ENCODE data around the gene TSPAN14.

The TSPAN14 gene

GRCh38 chr10:80468002-80468401, 13.9 kb downstream of the TSPAN14 start:
- Histone ChIP-seq H3K36me3 (peaks cover 46% of the 10 kb centered on the region), H3K9me3 (no peaks in the 10 kb centered on the region), H3K4me1 (peaks cover 98% of the 10 kb centered on the region), H3K4me2 (peak overlapping the region; percentile 96), H3K9ac (peak overlapping the region; percentile 87), H3K4me3 (peak overlapping the region; percentile 59), H3K27me3 (no peaks in the 10 kb centered on the region), H3K27ac (peak overlapping the region; percentile 96), H4K20me1 (peaks cover 40% of the 10 kb centered on the region)
- TF ChIP-seq Cebpa-rat (IDR thresholded peaks at IDR 0.05), result no peak

- peaks cover 99% of the 10 kb centered on the region for H3K4me1 ChIP-seq
- H3K27me3 ChIP-seq, result no peaks in the 10 kb centered on the region
Observed at GRCh38 chr10:80468806-80469421, 14.8 kb downstream of the TSPAN14 start.

DNA sequence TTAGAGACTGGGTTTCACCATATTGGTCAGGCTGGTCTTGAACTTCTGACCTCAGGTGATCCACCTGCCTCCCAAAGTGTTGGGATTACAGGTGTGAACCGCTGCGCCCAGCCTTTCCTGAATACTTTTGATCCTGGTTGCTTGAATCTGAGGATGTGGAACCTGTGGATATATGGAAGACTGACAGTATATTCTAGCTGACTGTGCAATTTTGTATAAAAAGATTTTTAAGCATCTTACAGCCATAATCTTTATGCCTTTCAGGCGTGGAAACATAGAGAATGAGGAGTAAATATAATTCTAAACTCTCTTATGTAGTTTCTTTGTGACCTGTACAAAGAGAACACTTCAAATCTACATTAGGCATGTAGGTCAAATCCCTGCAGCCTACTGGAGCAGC, 16.2 kb downstream of the TSPAN14 start:
- peaks cover 2% of the 10 kb centered on the region for H3K9me3 ChIP-seq
- peak overlapping the region; percentile 96 for H3K4me2 ChIP-seq
- peaks cover 69% of the 10 kb centered on the region for H3K36me3 ChIP-seq
- peaks cover 98% of the 10 kb centered on the region for H3K4me1 ChIP-seq
- TF ChIP-seq Cebpa-rat (IDR thresholded peaks at IDR 0.05), result no peak
- H4K20me1 ChIP-seq, result peaks cover 61% of the 10 kb centered on the region
- 0 out of 2 replicates have a peak overlapping the region, but pooled peaks have one; percentile 57 for H3K9ac ChIP-seq
- peak overlapping the region; percentile 96; the same call in 1 of the 2 replicates for H3K27ac ChIP-seq
- H3K4me3 ChIP-seq, result no peak overlapping the region
- no peaks in the 10 kb centered on the region for H3K27me3 ChIP-seq

More at GRCh38 chr10:80468806-80469421, 14.8 kb downstream of the TSPAN14 start:
- no peak for TF ChIP-seq Cebpa-rat (IDR thresholded peaks at IDR 0.05)
- Histone ChIP-seq H4K20me1 (peaks cover 48% of the 10 kb centered on the region), H3K27ac (peak overlapping the region; percentile 96), H3K36me3 (peaks cover 56% of the 10 kb centered on the region), H3K4me2 (peak overlapping the region; percentile 96), H3K9me3 (no peaks in the 10 kb centered on the region), H3K4me3 (peak overlapping the region; percentile 59), H3K9ac (peak overlapping the region; percentile 87)

DNA sequence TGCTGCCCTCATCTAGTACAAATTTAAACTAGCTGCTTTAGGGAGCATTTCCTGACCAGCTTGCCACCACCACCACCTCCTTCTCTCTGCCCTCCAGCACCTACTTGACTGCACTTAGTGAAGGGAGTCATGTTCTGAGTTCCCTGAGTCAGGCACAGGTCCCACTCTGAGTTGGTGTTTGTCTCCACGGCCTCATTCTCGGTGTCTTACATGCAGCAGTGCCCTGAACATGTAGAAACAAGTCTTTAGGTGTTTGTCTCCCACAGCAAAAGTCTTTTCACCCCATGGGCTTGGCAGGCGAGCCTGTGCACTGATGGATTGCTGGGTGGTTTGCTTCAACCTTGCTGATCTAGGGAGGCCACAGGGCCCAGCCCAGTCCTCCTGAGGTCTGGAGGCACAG, 16.9 kb downstream of the TSPAN14 start:
- Histone ChIP-seq H3K36me3 (peaks cover 76% of the 10 kb centered on the region), H3K27ac (peak overlapping the region; percentile 59), H3K9ac (peak overlapping the region; percentile 57; the same call in 1 of the 2 replicates), H3K4me2 (peak overlapping the region; percentile 96), H3K4me1 (peaks cover 91% of the 10 kb centered on the region), H4K20me1 (peaks cover 68% of the 10 kb centered on the region), H3K4me3 (no peak overlapping the region), H3K9me3 (peaks cover 9% of the 10 kb centered on the region), H3K27me3 (no peaks in the 10 kb centered on the region)
- TF ChIP-seq Cebpa-rat (IDR thresholded peaks at IDR 0.05), result no peak

GRCh38 chr10:80471715-80472233, 17.7 kb downstream of the TSPAN14 start:
- Histone ChIP-seq H3K27me3 (no peaks in the 10 kb centered on the region), H3K27ac (peak overlapping the region; percentile 59; the same call in 1 of the 2 replicates), H3K9ac (no peak overlapping the region), H3K9me3 (peaks cover 17% of the 10 kb centered on the region), H3K4me2 (peak overlapping the region; percentile 96), H4K20me1 (peaks cover 75% of the 10 kb centered on the region), H3K4me1 (peaks cover 83% of the 10 kb centered on the region), H3K4me3 (no peak overlapping the region), H3K36me3 (peaks cover 77% of the 10 kb centered on the region)
- TF ChIP-seq Cebpa-rat (IDR thresholded peaks at IDR 0.05), result no peak

- Histone ChIP-seq H3K4me1 (peaks cover 76% of the 10 kb centered on the region), H3K9me3 (peaks cover 24% of the 10 kb centered on the region), H3K9ac (peak overlapping the region; percentile 53; the same call in 1 of the 2 replicates), H4K20me1 (peaks cover 82% of the 10 kb centered on the region), H3K4me2 (peak overlapping the region; percentile 96), H3K27ac (peak overlapping the region; percentile 62; the same call in 1 of the 2 replicates), H3K27me3 (no peaks in the 10 kb centered on the region), H3K4me3 (no peak overlapping the region), H3K36me3 (peaks cover 83% of the 10 kb centered on the region)
- TF ChIP-seq Cebpa-rat (IDR thresholded peaks at IDR 0.05), result no peak
Observed at GRCh38 chr10:80472234-80473095, 18.4 kb downstream of the TSPAN14 start.

DNA sequence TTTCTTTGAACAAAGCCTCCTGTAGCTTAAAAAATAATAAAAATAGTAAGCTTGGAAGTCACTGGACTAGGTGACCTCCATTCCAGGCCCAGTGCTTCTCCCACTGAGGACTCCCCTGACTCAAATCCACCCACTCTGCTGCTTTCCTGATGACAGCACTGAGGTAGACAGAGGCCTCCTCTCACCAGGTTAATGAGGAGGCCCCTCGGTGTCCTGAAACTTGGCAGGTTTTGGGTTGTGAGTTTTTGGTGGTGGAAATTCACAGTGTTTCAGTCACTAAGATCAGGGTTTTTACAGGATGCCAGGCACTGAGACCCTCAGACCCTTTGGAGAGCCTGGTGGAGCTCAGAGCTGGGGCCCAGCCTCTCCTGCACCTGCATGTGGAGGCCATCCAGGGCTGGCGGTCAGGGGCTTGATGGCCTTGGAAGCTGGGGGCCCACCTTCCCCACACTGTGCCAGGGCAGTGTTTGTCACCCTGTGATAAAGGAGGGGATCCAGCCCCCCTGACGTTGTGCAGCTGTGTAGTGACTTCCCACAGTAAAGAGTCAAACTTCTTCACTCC, 19.1 kb downstream of the TSPAN14 start:
- peaks cover 90% of the 10 kb centered on the region for H3K36me3 ChIP-seq
- TF ChIP-seq Cebpa-rat (IDR thresholded peaks at IDR 0.05), result no peak
- peak overlapping the region; percentile 62 for H3K27ac ChIP-seq
- H3K9ac ChIP-seq, result peak overlapping the region; percentile 53; the same call in 1 of the 2 replicates
- no peaks in the 10 kb centered on the region for H3K27me3 ChIP-seq
- peak overlapping the region; percentile 96 for H3K4me2 ChIP-seq
- peaks cover 31% of the 10 kb centered on the region for H3K9me3 ChIP-seq
- H4K20me1 ChIP-seq, result peaks cover 89% of the 10 kb centered on the region
- no peak overlapping the region for H3K4me3 ChIP-seq
- H3K4me1 ChIP-seq, result peaks cover 69% of the 10 kb centered on the region

DNA sequence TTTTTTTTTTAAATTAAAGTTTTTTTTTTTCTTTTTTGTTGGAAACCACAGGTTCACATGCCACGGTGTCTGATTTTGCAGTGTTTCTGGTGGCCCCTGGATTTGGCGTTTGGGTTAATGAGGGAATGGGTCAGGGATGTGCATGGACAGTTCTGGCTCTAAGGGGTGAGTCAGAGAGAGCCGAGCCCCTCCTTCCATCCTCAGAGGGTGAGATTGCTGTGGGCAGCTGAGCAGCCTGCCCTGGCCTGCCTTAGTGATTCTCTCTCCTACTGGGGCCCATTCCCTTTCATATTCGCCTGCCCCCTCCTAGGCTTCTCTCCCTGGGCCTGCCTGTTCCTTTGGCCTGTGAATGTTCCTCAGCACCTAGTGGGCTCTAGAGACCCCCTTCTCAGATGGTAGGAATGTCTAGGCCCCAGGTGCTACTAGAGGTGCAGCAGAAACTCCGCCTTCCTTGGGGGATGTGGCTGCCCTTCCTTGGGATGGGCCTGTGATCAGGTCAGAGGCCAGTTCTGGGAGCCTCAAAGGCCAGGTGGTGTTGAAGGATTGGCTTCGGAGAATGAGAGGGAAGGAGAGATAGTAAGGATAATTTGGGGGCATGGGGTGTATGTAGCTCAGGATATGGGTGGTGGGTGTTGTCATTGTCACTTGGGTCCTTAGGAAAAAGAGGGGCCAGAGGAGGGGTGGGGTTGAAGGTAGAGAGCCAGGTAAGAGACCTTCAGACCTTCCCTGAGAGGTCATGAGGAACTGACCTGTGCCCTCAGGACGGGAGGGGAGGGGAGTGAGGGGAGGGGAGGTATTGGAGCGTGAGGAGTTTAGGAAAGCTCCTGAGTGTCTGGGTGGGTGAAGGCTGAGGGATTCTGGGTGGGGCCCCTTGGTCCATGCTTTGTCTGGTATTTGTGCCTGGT, 19.8 kb downstream of the TSPAN14 start:
- TF ChIP-seq Cebpa-rat (IDR thresholded peaks at IDR 0.05), result no peak
- Histone ChIP-seq H3K9me3 (peaks cover 37% of the 10 kb centered on the region), H3K36me3 (peaks cover 96% of the 10 kb centered on the region), H3K4me1 (peaks cover 62% of the 10 kb centered on the region), H4K20me1 (peaks cover 97% of the 10 kb centered on the region), H3K9ac (peak overlapping the region; percentile 45; the same call in 1 of the 2 replicates), H3K27ac (peak overlapping the region; percentile 62), H3K4me2 (peak overlapping the region; percentile 96), H3K27me3 (no peaks in the 10 kb centered on the region), H3K4me3 (0 out of 2 replicates have a peak overlapping the region, but pooled peaks have one; percentile 31)

GRCh38 chr10:80474597-80474910, 20.4 kb downstream of the TSPAN14 start:
- TF ChIP-seq Cebpa-rat (IDR thresholded peaks at IDR 0.05), result no peak
- Histone ChIP-seq H3K4me3 (no peak overlapping the region), H3K27me3 (no peaks in the 10 kb centered on the region), H3K4me1 (peaks cover 56% of the 10 kb centered on the region), H4K20me1 (peaks cover 92% of the 10 kb centered on the region), H3K9ac (0 out of 2 replicates have a peak overlapping the region, but pooled peaks have one; percentile 45), H3K36me3 (peaks cover 92% of the 10 kb centered on the region), H3K4me2 (peak overlapping the region; percentile 96), H3K27ac (peak overlapping the region; percentile 62), H3K9me3 (peaks cover 37% of the 10 kb centered on the region)
